Measurements from ENCODE around the gene CBX4. TPM values are rescaled to one million over a fixed set of nuclear protein-coding genes. Genes with fewer than 3 reads are reported as not detected.

The CBX4 gene
- total and polyA plus RNA-seq, 2 of the 13 experiments (the other 11 are each of a cell fraction or from before 2014, with no cell fraction given): 25.8 to 50.8 TPM

DNA sequence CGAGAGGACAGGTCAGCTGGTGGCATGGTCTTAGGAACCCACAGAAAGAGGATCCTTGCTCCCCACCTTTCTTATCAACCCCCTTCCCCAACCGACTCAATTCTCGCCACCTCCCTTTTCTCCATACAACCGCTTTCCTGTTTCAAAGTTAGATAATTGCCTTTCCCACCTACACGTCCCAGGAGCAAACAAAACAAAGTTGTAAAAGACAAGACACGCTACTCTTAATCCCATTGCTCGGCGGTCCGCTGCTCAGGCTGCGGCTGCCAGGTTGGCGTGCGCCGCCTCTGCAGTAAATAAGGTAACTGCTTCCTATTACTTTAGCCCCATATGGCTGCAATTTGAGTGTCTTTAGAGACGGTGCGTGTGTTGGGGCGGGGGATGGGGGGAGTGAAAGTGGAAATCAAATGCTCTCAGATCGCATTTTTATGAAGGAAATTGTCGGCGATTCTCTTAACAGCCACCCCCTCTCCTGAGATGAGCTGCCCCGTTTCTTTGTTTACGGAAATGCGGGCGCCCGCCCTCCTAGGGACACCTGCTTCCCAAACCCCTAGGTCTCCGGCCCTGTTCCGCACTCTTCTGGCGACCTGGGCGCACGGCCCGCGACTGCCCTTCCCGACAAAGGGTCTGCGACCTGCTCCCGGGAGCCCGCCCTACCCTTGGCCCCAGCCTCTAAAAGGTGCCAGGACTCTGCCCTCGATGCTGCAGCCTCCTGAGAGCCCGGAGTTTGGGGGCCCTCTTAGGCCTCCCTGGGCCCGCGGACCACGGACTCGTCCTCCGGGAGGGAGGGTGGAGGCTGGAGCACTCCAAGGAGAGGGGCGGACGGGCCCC, 38.7 kb downstream of the CBX4 start (continued):
- TF ChIP-seq, protein P1, sequence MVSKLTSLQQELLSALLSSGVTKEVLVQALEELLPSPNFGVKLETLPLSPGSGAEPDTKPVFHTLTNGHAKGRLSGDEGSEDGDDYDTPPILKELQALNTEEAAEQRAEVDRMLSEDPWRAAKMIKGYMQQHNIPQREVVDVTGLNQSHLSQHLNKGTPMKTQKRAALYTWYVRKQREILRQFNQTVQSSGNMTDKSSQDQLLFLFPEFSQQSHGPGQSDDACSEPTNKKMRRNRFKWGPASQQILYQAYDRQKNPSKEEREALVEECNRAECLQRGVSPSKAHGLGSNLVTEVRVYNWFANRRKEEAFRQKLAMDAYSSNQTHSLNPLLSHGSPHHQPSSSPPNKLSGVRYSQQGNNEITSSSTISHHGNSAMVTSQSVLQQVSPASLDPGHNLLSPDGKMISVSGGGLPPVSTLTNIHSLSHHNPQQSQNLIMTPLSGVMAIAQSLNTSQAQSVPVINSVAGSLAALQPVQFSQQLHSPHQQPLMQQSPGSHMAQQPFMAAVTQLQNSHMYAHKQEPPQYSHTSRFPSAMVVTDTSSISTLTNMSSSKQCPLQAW (CRISPR knock-in tag; IDR thresholded peaks at IDR 0.05): peak; percentile 52; the same call in 1 of the 2 replicates
- TF ChIP-seq PCBP1 (IDR thresholded peaks at IDR 0.05; ENCODE audit: borderline replicate concordance, low read depth, low read length) (peak; percentile 64; the same call in 1 of the 2 replicates), EHMT2 (IDR thresholded peaks at IDR 0.05; ENCODE audit: borderline replicate concordance, low read depth, low read length) (no peak), MTF1 (CRISPR knock-in tag; IDR thresholded peaks at IDR 0.05) (no peak), RCOR2 (CRISPR knock-in tag; IDR thresholded peaks at IDR 0.05) (no peak), ZNF101 (CRISPR knock-in tag; IDR thresholded peaks at IDR 0.05; ENCODE audit: borderline replicate concordance, low read depth) (no peak), XRCC5 (optimal IDR thresholded peaks at IDR 0.05; ENCODE audit: low read length) (peak; percentile 71), TOE1 (CRISPR knock-in tag; IDR thresholded peaks at IDR 0.05) (no peak), ZNF879 (CRISPR knock-in tag; IDR thresholded peaks at IDR 0.05) (0 out of 2 replicates have a peak, but pooled peaks have one; percentile 42), KLF15 (CRISPR knock-in tag; IDR thresholded peaks at IDR 0.05; ENCODE audit: borderline replicate concordance) (no peak), ZFYVE20 (CRISPR knock-in tag; IDR thresholded peaks at IDR 0.05; ENCODE audit: borderline replicate concordance, low read depth) (no peak), SALL1 (CRISPR knock-in tag; IDR thresholded peaks at IDR 0.05) (peak; percentile 10; the same call in 1 of the 2 replicates), ZBTB38 (CRISPR knock-in tag; IDR thresholded peaks at IDR 0.05) (no peak), ZNF816 (CRISPR knock-in tag; IDR thresholded peaks at IDR 0.05; ENCODE audit: borderline replicate concordance) (no peak), ZIK1 (CRISPR knock-in tag; IDR thresholded peaks at IDR 0.05; ENCODE audit: borderline replicate concordance, low read depth) (no peak), ZNF501 (CRISPR knock-in tag; IDR thresholded peaks at IDR 0.05) (peak; percentile 96)
- TF ChIP-seq, protein P2, sequence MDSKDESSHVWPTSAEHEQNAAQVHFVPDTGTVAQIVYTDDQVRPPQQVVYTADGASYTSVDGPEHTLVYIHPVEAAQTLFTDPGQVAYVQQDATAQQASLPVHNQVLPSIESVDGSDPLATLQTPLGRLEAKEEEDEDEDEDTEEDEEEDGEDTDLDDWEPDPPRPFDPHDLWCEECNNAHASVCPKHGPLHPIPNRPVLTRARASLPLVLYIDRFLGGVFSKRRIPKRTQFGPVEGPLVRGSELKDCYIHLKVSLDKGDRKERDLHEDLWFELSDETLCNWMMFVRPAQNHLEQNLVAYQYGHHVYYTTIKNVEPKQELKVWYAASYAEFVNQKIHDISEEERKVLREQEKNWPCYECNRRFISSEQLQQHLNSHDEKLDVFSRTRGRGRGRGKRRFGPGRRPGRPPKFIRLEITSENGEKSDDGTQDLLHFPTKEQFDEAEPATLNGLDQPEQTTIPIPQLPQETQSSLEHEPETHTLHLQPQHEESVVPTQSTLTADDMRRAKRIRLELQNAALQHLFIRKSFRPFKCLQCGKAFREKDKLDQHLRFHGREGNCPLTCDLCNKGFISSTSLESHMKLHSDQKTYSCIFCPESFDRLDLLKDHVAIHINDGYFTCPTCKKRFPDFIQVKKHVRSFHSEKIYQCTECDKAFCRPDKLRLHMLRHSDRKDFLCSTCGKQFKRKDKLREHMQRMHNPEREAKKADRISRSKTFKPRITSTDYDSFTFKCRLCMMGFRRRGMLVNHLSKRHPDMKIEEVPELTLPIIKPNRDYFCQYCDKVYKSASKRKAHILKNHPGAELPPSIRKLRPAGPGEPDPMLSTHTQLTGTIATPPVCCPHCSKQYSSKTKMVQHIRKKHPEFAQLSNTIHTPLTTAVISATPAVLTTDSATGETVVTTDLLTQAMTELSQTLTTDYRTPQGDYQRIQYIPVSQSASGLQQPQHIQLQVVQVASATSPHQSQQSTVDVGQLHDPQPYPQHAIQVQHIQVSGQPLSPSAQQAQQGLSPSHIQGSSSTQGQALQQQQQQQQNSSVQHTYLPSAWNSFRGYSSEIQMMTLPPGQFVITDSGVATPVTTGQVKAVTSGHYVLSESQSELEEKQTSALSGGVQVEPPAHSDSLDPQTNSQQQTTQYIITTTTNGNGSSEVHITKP (CRISPR knock-in tag; IDR thresholded peaks at IDR 0.05; ENCODE audit: low read depth): peak; percentile 89; the same call in 1 of the 2 replicates
- TF ChIP-seq, protein P3, sequence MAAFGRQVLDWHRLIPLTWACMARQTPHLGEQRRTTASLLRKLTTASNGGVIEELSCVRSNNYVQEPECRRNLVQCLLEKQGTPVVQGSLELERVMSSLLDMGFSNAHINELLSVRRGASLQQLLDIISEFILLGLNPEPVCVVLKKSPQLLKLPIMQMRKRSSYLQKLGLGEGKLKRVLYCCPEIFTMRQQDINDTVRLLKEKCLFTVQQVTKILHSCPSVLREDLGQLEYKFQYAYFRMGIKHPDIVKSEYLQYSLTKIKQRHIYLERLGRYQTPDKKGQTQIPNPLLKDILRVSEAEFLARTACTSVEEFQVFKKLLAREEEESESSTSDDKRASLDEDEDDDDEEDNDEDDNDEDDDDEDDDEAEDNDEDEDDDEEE (CRISPR knock-in tag; IDR thresholded peaks at IDR 0.05): peak; percentile 18
- TF ChIP-seq, protein P4, sequence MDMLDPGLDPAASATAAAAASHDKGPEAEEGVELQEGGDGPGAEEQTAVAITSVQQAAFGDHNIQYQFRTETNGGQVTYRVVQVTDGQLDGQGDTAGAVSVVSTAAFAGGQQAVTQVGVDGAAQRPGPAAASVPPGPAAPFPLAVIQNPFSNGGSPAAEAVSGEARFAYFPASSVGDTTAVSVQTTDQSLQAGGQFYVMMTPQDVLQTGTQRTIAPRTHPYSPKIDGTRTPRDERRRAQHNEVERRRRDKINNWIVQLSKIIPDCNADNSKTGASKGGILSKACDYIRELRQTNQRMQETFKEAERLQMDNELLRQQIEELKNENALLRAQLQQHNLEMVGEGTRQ (IDR thresholded peaks at IDR 0.05; ENCODE audit: low read depth, low read length): no peak
- TF ChIP-seq, protein P4 (CRISPR knock-in tag; IDR thresholded peaks at IDR 0.05; ENCODE audit: borderline replicate concordance): no peak
